ENCODE results near the gene TWIST2. TPM values are rescaled to one million over a fixed set of nuclear protein-coding genes. Genes with fewer than 3 reads are reported as not detected.

TWIST2 gene
- total RNA-seq, 4 donors from 2014 or later: 37.4 to 51.6 (median 47.4) TPM

- Histone ChIP-seq H3K36me3 (no peaks in the 10 kb centered on the region), H3K9me3 (peaks cover 0 to 11% (median 10%) of the 10 kb centered on the region in 4 donors), H3K4me1 (peaks cover 6 to 18% (median 15%) of the 10 kb centered on the region in 4 donors), H3K4me3 (no peak overlapping the region), H3K27ac (replicated peaks in 1 of 4) (peak overlapping the region; percentile 29 to 68 (median 39)), H3K27me3 (peaks cover 0 to 21% (median 0%) of the 10 kb centered on the region in 4 donors)
- intact Hi-C loops (cut with DNase I): no loop called here
- no peak for TF ChIP-seq CTCF (IDR thresholded peaks at IDR 0.05)
- TF ChIP-seq POLR2AphosphoS5 (IDR thresholded peaks at IDR 0.05): peak in 1 of 2 donors; percentile 35
- WGBS: 65% methylated on average over 12 of the region's 12 CpGs
- no peak for DNase-seq (ENCODE audit: extremely low spot score)
Measured at GRCh38 chr2:238929242-238930081, 81.6 kb downstream of the TWIST2 start.

GRCh38 chr2:238930216-238930615 lies 82.3 kb downstream of the TWIST2 start:
- peaks cover 0 to 17% (median 13%) of the 10 kb centered on the region in 4 donors for H3K9me3 ChIP-seq
- TF ChIP-seq POLR2AphosphoS5 (IDR thresholded peaks at IDR 0.05) (no peak), POLR2A (IDR thresholded peaks at IDR 0.05; ENCODE audit: low read depth) (no peak), CTCF (IDR thresholded peaks at IDR 0.05) (no peak), EP300 (IDR thresholded peaks at IDR 0.05) (no peak)
- peaks cover 0 to 21% (median 0%) of the 10 kb centered on the region in 4 donors for H3K27me3 ChIP-seq
- intact Hi-C loops (cut with DNase I): no loop called here
- no peak overlapping the region for H3K4me3 ChIP-seq
- H3K27ac ChIP-seq (replicated peaks in 1 of 4): peak overlapping the region; percentile 29 to 43 (median 38)
- peaks cover 6 to 18% (median 15%) of the 10 kb centered on the region in 4 donors for H3K4me1 ChIP-seq
- 97% methylated on average over 6 of the region's 6 CpGs for WGBS
- DNase-seq (ENCODE audit: extremely low spot score): no peak
- H3K36me3 ChIP-seq: no peaks in the 10 kb centered on the region

- H3K9me3 ChIP-seq: peaks cover 0 to 17% (median 13%) of the 10 kb centered on the region in 4 donors
- peak; percentile 66 for DNase-seq (ENCODE audit: extremely low spot score)
- H3K36me3 ChIP-seq: no peaks in the 10 kb centered on the region
Measured at GRCh38 chr2:238936162-238937052, 88.5 kb downstream of the TWIST2 start.

GRCh38 chr2:238938003-238938400 lies 90.1 kb downstream of the TWIST2 start:
- Histone ChIP-seq H3K9me3 (peaks cover 0 to 17% (median 13%) of the 10 kb centered on the region in 4 donors), H3K4me3 (no peak overlapping the region), H3K4me1 (peaks cover 2 to 18% (median 13%) of the 10 kb centered on the region in 4 donors), H3K27ac (replicated peaks in 1 of 4) (peak overlapping the region in 1 of 4 donors; percentile 12), H3K36me3 (no peaks in the 10 kb centered on the region), H3K27me3 (no peaks in the 10 kb centered on the region)
- intact Hi-C loops (cut with DNase I): no loop called here
- no peak for DNase-seq (ENCODE audit: extremely low spot score)
- 83% methylated on average over 7 of the region's 9 CpGs for WGBS
- TF ChIP-seq CTCF (IDR thresholded peaks at IDR 0.05): no peak
- no peak for TF ChIP-seq EP300 (IDR thresholded peaks at IDR 0.05)
- no peak for TF ChIP-seq POLR2A (IDR thresholded peaks at IDR 0.05; ENCODE audit: low read depth)
- TF ChIP-seq POLR2AphosphoS5 (IDR thresholded peaks at IDR 0.05): no peak

More at GRCh38 chr2:238936162-238937052, 88.5 kb downstream of the TWIST2 start:
- H3K27ac ChIP-seq (replicated peaks in 1 of 4): no peak overlapping the region
- peaks cover 2 to 18% (median 13%) of the 10 kb centered on the region in 4 donors for H3K4me1 ChIP-seq
- intact Hi-C loops (cut with DNase I): no loop called here
- WGBS: 87% methylated on average over 13 of the region's 15 CpGs
- no peak for TF ChIP-seq POLR2A (IDR thresholded peaks at IDR 0.05; ENCODE audit: low read depth)
- TF ChIP-seq EP300 (IDR thresholded peaks at IDR 0.05): no peak
- no peak for TF ChIP-seq CTCF (IDR thresholded peaks at IDR 0.05)
- no peaks in the 10 kb centered on the region for H3K27me3 ChIP-seq
- H3K4me3 ChIP-seq: no peak overlapping the region

Measured in esophagus muscularis mucosa (tissue), 4 donors.